Measurements from ENCODE around the gene MAPT. TPM values are rescaled to one million over a fixed set of nuclear protein-coding genes. Genes with fewer than 3 reads are reported as not detected.

The MAPT gene
- total RNA-seq, 1 donor from 2014 or later, result 0.18 TPM

DNA sequence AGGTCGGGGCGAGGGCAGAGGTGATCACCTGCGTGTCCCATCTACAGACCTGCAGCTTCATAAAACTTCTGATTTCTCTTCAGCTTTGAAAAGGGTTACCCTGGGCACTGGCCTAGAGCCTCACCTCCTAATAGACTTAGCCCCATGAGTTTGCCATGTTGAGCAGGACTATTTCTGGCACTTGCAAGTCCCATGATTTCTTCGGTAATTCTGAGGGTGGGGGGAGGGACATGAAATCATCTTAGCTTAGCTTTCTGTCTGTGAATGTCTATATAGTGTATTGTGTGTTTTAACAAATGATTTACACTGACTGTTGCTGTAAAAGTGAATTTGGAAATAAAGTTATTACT, 133.6 kb downstream of the MAPT start:
- TF ChIP-seq, protein P1, sequence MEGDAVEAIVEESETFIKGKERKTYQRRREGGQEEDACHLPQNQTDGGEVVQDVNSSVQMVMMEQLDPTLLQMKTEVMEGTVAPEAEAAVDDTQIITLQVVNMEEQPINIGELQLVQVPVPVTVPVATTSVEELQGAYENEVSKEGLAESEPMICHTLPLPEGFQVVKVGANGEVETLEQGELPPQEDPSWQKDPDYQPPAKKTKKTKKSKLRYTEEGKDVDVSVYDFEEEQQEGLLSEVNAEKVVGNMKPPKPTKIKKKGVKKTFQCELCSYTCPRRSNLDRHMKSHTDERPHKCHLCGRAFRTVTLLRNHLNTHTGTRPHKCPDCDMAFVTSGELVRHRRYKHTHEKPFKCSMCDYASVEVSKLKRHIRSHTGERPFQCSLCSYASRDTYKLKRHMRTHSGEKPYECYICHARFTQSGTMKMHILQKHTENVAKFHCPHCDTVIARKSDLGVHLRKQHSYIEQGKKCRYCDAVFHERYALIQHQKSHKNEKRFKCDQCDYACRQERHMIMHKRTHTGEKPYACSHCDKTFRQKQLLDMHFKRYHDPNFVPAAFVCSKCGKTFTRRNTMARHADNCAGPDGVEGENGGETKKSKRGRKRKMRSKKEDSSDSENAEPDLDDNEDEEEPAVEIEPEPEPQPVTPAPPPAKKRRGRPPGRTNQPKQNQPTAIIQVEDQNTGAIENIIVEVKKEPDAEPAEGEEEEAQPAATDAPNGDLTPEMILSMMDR (IDR thresholded peaks at IDR 0.05), result no peak
- Mint-ChIP-seq H3K27ac (peak overlapping the region; percentile 86), H3K36me3 (ENCODE audit: low read depth) (peaks cover 41% of the 10 kb centered on the region), H3K9me3 (peaks cover 2% of the 10 kb centered on the region), H3K4me3 (no peak overlapping the region), H3K27me3 (no peaks in the 10 kb centered on the region), H3K4me1 (peaks cover 66% of the 10 kb centered on the region)
- ATAC-seq (ENCODE audit: low read depth), result no peak
- intact Hi-C loops (cut with micrococcal nuclease), result loop anchor here (2.0 kb wide), 1 partner anchor 25 kb away; no protein-coding TSS in a partner anchor
- CTCF ChIA-PET, result interaction anchor here (0.9 to 2.1 kb wide), 2 partner anchors 10 to 17 kb away, joined by 3 to 14 read pairs; no protein-coding TSS in a partner anchor
- POLR2A ChIA-PET, result interaction anchor here (2.3 kb wide), 1 partner anchor 8 kb away, joined by 12 read pairs; no protein-coding TSS in a partner anchor
- no peak for DNase-seq

DNA sequence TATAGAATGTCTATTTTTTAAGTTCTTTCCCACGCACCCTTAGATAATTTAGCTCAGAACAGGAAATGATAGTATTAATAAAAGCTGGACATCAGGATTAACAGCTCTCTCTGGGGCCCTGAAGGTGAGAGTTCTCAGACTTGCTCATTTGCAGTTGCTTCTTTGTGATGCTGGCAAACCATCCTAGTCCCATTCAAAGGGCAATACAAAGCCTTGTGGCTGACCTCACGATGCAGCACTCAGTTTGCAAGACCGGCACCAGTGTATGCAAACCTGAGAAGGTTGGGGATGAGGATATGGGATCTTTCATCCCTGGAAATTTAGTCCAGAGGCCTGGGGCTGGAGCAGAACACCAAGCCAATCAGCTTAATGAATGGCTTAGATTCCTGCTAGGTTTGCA, 134.0 kb downstream of the MAPT start:
- peaks cover 62% of the 10 kb centered on the region for H3K4me1 Mint-ChIP-seq
- DNase-seq (no peak), ATAC-seq (ENCODE audit: low read depth) (no peak)
- H3K36me3 Mint-ChIP-seq (ENCODE audit: low read depth), result peaks cover 46% of the 10 kb centered on the region
- intact Hi-C loops (cut with micrococcal nuclease), result no loop called here
- ChIA-PET POLR2A (interaction anchor here (2.3 kb wide), 1 partner anchor 8 kb away, joined by 12 read pairs; no protein-coding TSS in a partner anchor), CTCF (interaction anchor here (0.9 to 2.1 kb wide), 2 partner anchors 10 to 16 kb away, joined by 3 to 14 read pairs; no protein-coding TSS in a partner anchor)
- H3K27ac Mint-ChIP-seq, result peak overlapping the region; percentile 86
- TF ChIP-seq, protein P1 (IDR thresholded peaks at IDR 0.05), result no peak
- H3K27me3 Mint-ChIP-seq, result no peaks in the 10 kb centered on the region
- H3K4me3 Mint-ChIP-seq, result no peak overlapping the region
- H3K9me3 Mint-ChIP-seq, result peaks cover 2% of the 10 kb centered on the region

DNA sequence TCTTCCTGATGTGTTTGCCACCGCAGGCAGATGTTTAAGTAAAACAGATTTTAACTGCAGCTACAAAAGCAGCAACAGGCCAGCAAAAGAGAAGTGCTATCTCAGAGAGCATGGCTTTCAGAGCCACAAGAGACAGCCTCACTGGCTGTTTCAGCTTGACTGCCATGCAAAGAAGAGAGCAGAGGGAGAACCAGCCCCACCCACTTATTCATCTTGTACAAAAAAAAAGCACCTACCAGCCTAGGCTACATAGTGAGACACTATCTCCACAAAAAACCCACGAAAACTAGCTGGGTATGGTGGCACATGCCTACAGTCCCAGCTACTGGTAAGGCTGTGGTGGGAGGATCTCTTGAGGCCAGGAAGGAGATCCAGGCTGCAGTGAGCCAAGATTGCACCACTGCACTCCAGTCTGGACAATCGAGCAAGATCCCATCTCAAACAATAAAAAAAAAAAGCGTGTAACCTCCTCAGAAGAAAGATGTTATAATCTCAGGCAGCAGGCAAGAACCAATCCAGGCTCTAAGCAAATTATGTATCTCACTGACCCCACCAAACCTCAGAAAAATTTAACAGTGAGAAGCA, 134.7 kb downstream of the MAPT start:
- H3K27ac Mint-ChIP-seq, result peak overlapping the region; percentile 86
- POLR2A ChIA-PET, result interaction anchor here (0.5 to 2.3 kb wide), 3 partner anchors 9 to 238 kb away, joined by 3 to 12 read pairs (median 8); no protein-coding TSS in a partner anchor

DNA sequence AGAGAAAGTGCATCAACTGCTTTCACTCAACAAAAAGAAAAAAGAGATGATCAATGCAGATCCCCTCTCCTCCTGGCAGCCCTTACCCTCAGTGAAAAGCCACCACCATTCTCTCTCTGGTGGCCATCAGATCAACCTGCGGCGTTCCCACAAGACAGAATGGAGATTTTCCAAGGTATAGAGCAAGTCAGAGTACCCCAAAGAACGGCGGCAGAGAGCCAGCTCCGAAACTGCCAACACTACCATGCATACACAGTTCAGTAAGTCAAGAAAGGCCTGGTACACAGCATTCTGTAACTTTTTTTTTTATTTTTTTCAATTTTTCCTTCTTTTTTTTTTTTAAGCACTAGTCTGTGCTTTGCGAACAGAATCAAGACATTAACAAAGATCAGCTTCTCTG, 135.3 kb downstream of the MAPT start:
- no peak for ATAC-seq (ENCODE audit: low read depth)
- DNase-seq, result no peak
- ChIA-PET CTCF (interaction anchor here (2.1 kb wide), 1 partner anchor 15 kb away, joined by 14 read pairs; no protein-coding TSS in a partner anchor), POLR2A (interaction anchor here (0.5 to 2.3 kb wide), 4 partner anchors 10 to 237 kb away, joined by 3 to 12 read pairs (median 6); no protein-coding TSS in a partner anchor)
- Mint-ChIP-seq H3K4me3 (no peak overlapping the region), H3K4me1 (peaks cover 53% of the 10 kb centered on the region), H3K27me3 (no peaks in the 10 kb centered on the region), H3K9me3 (peaks cover 2% of the 10 kb centered on the region), H3K36me3 (ENCODE audit: low read depth) (peaks cover 57% of the 10 kb centered on the region), H3K27ac (peak overlapping the region; percentile 86)
- TF ChIP-seq, protein P1 (IDR thresholded peaks at IDR 0.05), result no peak
- intact Hi-C loops (cut with micrococcal nuclease), result loop anchor here (1.0 kb wide), 1 partner anchor 9 kb away; no protein-coding TSS in a partner anchor

More for the DNA sequence above, 134.7 kb downstream of the MAPT start:
- DNase-seq (no peak), ATAC-seq (ENCODE audit: low read depth) (peak; percentile 84)
- peaks cover 2% of the 10 kb centered on the region for H3K9me3 Mint-ChIP-seq
- no peaks in the 10 kb centered on the region for H3K27me3 Mint-ChIP-seq
- peaks cover 56% of the 10 kb centered on the region for H3K4me1 Mint-ChIP-seq
- CTCF ChIA-PET, result interaction anchor here (2.1 kb wide), 1 partner anchor 15 kb away, joined by 14 read pairs; no protein-coding TSS in a partner anchor
- intact Hi-C loops (cut with micrococcal nuclease), result loop anchor here (1.0 kb wide), 1 partner anchor 9 kb away; no protein-coding TSS in a partner anchor
- TF ChIP-seq, protein P1 (IDR thresholded peaks at IDR 0.05), result no peak
- no peak overlapping the region for H3K4me3 Mint-ChIP-seq
- peaks cover 51% of the 10 kb centered on the region for H3K36me3 Mint-ChIP-seq (ENCODE audit: low read depth)

DNA sequence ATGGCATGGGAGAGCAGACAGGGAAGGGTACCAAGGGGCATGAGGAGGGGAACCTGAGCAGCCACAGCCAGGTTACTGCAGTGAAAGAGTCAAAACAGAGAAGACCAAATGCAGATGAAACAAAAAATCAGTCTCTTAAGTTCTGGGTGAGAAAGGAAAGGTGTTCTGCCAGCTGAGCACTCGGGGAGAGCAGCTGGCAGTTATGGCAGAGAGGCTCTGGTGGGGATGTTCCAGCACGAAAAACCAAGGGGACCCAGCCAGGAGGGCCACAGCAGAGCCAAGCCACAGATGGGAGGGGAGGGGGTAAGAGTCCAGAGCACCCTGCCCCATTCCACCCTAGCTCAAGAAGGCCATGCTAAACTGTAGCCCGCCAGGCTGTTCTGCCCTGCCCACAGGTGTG, 136.4 kb downstream of the MAPT start:
- TF ChIP-seq, protein P1 (IDR thresholded peaks at IDR 0.05), result no peak
- intact Hi-C loops (cut with micrococcal nuclease), result no loop called here
- no peak for DNase-seq
- peak overlapping the region; percentile 25 for H3K27ac Mint-ChIP-seq
- H3K36me3 Mint-ChIP-seq (ENCODE audit: low read depth), result peaks cover 68% of the 10 kb centered on the region
- ATAC-seq (ENCODE audit: low read depth), result no peak
- ChIA-PET POLR2A (no interaction called here), CTCF (interaction anchor here (1.0 kb wide), 1 partner anchor 13 kb away, joined by 3 read pairs; no protein-coding TSS in a partner anchor)
- H3K9me3 Mint-ChIP-seq, result peaks cover 2% of the 10 kb centered on the region
- H3K4me3 Mint-ChIP-seq, result no peak overlapping the region
- H3K4me1 Mint-ChIP-seq, result peaks cover 48% of the 10 kb centered on the region
- H3K27me3 Mint-ChIP-seq, result no peaks in the 10 kb centered on the region

Data from activated B cell treated with CpG ODN at 0.5 μM for 24 hours (primary cell).